IMR-90 (cell line): Measurements from ENCODE around the gene NAA80.
"Not testable (repeated sequence)": the region's sequence is repeated elsewhere in the genome, so short reads cannot be mapped to it uniquely, and the experiment has no call there.

Experiments used
- CEBPB ChIP-seq: IDR thresholded peaks from 2 replicates; pipeline ENCODE4 v1.6.1; 2012; ENCODE audit warnings: low read depth, low read length, improper control_type of control experiment
- CTCF ChIP-seq: conservative IDR thresholded peaks from 2 replicates; pipeline ENCODE4 v1.5.1; 2012; ENCODE audit warnings: mild to moderate bottlenecking, low read depth, low read length, improper control_type of control experiment
- POLR2A ChIP-seq: IDR thresholded peaks from 2 replicates; pipeline ENCODE4 v1.6.1; 2012; ENCODE audit warnings: mild to moderate bottlenecking, low read depth, low read length
- RFX5 ChIP-seq: IDR thresholded peaks from 2 replicates; pipeline ENCODE4 v1.8.0; 2012; ENCODE audit warnings: low read depth, mild to moderate bottlenecking, low read length, moderate library complexity
- SMC3 ChIP-seq: fragments of 150-350 bp; IDR thresholded peaks from 2 replicates; pipeline ENCODE4 v1.6.1; 2016; ENCODE audit warnings: low read depth, mild to moderate bottlenecking, antibody characterized with exemption, low read length, moderate library complexity
- TF ChIP-seq, protein P1 (sequence below): fragments of 150-350 bp; IDR thresholded peaks from 2 replicates; pipeline ENCODE4 v1.6.1; 2017; ENCODE audit warnings: mild to moderate bottlenecking, antibody characterized with exemption, low read length, low read depth

- TF ChIP-seq CTCF, SMC3, POLR2A, CEBPB, RFX5: not testable (repeated sequence)
- TF ChIP-seq, protein P1, sequence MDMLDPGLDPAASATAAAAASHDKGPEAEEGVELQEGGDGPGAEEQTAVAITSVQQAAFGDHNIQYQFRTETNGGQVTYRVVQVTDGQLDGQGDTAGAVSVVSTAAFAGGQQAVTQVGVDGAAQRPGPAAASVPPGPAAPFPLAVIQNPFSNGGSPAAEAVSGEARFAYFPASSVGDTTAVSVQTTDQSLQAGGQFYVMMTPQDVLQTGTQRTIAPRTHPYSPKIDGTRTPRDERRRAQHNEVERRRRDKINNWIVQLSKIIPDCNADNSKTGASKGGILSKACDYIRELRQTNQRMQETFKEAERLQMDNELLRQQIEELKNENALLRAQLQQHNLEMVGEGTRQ, result not testable (repeated sequence)
Measured at GRCh38 chr3:50284121-50284520, 15.1 kb downstream of the NAA80 start.
